K562 (cell line): ENCODE data around the gene OBSCN. TPM values are rescaled to one million over a fixed set of nuclear protein-coding genes. Genes with fewer than 3 reads are reported as not detected.

Source experiments
- ATAC-seq: fragments of 200-7000 bp; cut with Tn5 transposase; 3 replicates; pipeline ENCODE4 v1.9.1; 2020; ENCODE audit warnings: moderate library complexity
- BruUV-seq: library from RNA; stranded (reverse); fragments of 400-500 nt; replicated peaks from 2 replicates; lab custom pipeline; 2021; lab: Mats Ljungman, UMichigan
- CTCF ChIA-PET: fragments of 300-600 bp; formaldehyde crosslinking; extraction: SDS; loops from one replicate; lab custom pipeline; 2021; ENCODE audit warnings: low intra/inter-chr PET ratio; lab: Yijun Ruan, JAX
- POLR2A ChIA-PET: fragments of 300-600, 350-650 bp; sonication (Branson Sonifier 250); formaldehyde crosslinking; extraction: SDS; loops from one replicate; lab custom pipeline; 2021; ENCODE audit warnings: antibody characterized with exemption, inconsistent platforms; lab: Yijun Ruan, JAX
- DNase-seq, 4 experiments: peaks; one replicate each; pipeline versions ENCODE4 v3.0.0 to v3.0.0-alpha.2; 2011 to 2018; ENCODE audit warnings: low spot score in 3 of 4, mixed read lengths in 3 of 4; ENCODE audit errors: extremely low read depth in 1 of 4
- FAIRE-seq: peaks from 2 replicates; lab custom pipeline; 2011; peaks lifted over from hg19 to GRCh38; lab: Jason Lieb, UNC
- H2AFZ ChIP-seq: 2 replicates; pipeline ENCODE4 v1.6.0; 2011; ENCODE audit warnings: low read depth, low read length, control low read depth, inconsistent platforms
- H3K27ac ChIP-seq: fragments of 200-600 bp; 3 replicates; pipeline ENCODE4 v1.8.0; 2011; ENCODE audit warnings: low read depth, mild to moderate bottlenecking, control low read depth, inconsistent platforms, low read length, moderate library complexity, mixed read lengths; ENCODE audit errors: extremely low read depth
- H3K27me3 ChIP-seq, 2 experiments: fragments of 300-600 bp in 1 of 2; 2 replicates in 1 of 2; 3 replicates in 1 of 2; pipeline versions ENCODE4 v1.6.0 to v1.8.0; 2011; ENCODE audit warnings: inconsistent platforms in 2 of 2, low read length in 2 of 2, mild to moderate bottlenecking in 1 of 2, mixed read lengths in 1 of 2, moderate library complexity in 1 of 2; ENCODE audit not compliant: control insufficient read depth in 2 of 2, insufficient read depth in 2 of 2
- H3K36me3 ChIP-seq: fragments of 300-600 bp; 3 replicates; pipeline ENCODE4 v1.8.0; 2011; ENCODE audit warnings: mild to moderate bottlenecking, low read length, inconsistent platforms; ENCODE audit not compliant: control insufficient read depth, insufficient read depth
- H3K4me1 ChIP-seq, 2 experiments: fragments of 200-600 bp in 1 of 2; replicated peaks in 1 of 2; 2 replicates in 1 of 2; 3 replicates in 1 of 2; pipeline versions ENCODE4 v1.5.1 to v1.8.0; 2011; ENCODE audit warnings: inconsistent platforms in 2 of 2, low read length in 2 of 2, mild to moderate bottlenecking in 1 of 2, mixed read lengths in 1 of 2, moderate library complexity in 1 of 2; ENCODE audit not compliant: control insufficient read depth in 2 of 2, insufficient read depth in 2 of 2
- H3K4me2 ChIP-seq: 2 replicates; pipeline ENCODE4 v1.6.1; 2011; ENCODE audit warnings: low read length, control low read depth, inconsistent platforms, mixed read lengths; ENCODE audit not compliant: insufficient read depth
- H3K4me3 ChIP-seq: fragments of 200-600 bp; sonication (generic), shearing (Covaris generic); 2 replicates; pipeline ENCODE4 v1.5.1; 2016; ENCODE audit warnings: control low read depth, inconsistent platforms
- H3K79me2 ChIP-seq: fragments of 200-600 bp; 3 replicates; pipeline ENCODE4 v1.8.0; 2011; ENCODE audit warnings: low read length, inconsistent platforms; ENCODE audit not compliant: control insufficient read depth, insufficient read depth
- H3K9ac ChIP-seq, 2 experiments: 2 replicates each; pipeline versions ENCODE4 v1.6.0 to v1.6.1; 2011; ENCODE audit warnings: low read depth in 2 of 2, low read length in 2 of 2, control low read depth in 1 of 2, inconsistent platforms in 1 of 2, mild to moderate bottlenecking in 1 of 2, mixed read lengths in 1 of 2; ENCODE audit not compliant: insufficient read depth in 1 of 2
- H3K9me1 ChIP-seq: one replicate; pipeline ENCODE4 v1.6.0; 2011; ENCODE audit warnings: inconsistent platforms, mild to moderate bottlenecking, low read length, moderate library complexity; ENCODE audit not compliant: control insufficient read depth, insufficient read depth
- H3K9me3 ChIP-seq: replicated peaks from 2 replicates; pipeline ENCODE4 v1.5.1; 2011; ENCODE audit warnings: low read depth, low read length, inconsistent platforms; ENCODE audit not compliant: control insufficient read depth, insufficient read depth
- H4K20me1 ChIP-seq: replicated peaks from 2 replicates; pipeline ENCODE4 v1.6.1; 2011; ENCODE audit warnings: low read length, inconsistent platforms, mixed read lengths; ENCODE audit not compliant: control insufficient read depth, insufficient read depth
- ARNT ChIP-seq, 2 experiments: fragments of 450-650 bp; IDR thresholded peaks; 2 replicates each; pipeline ENCODE4 v1.6.1; 2016; ENCODE audit warnings: mild to moderate bottlenecking in 1 of 2
- BHLHE40 ChIP-seq: IDR thresholded peaks from 2 replicates; pipeline ENCODE4 v1.6.1; 2011; ENCODE audit warnings: low read length, improper control_type of control experiment
- CREB1 ChIP-seq, 2 experiments: sonication (generic) in 1 of 2; formaldehyde crosslinking in 1 of 2; IDR thresholded peaks; 2 replicates each; pipeline versions ENCODE4 v1.6.1 to v1.8.0; 2012 to 2022; ENCODE audit warnings: inconsistent platforms in 1 of 2, mild to moderate bottlenecking in 1 of 2, missing genetic modification reagents in 1 of 2, moderate library complexity in 1 of 2
- CREM ChIP-seq: IDR thresholded peaks from 2 replicates; pipeline ENCODE4 v1.6.1; 2014; ENCODE audit warnings: antibody characterized with exemption, low read depth
- CTCF ChIP-seq, 3 experiments: IDR thresholded peaks in 2 of 3; conservative IDR thresholded peaks in 1 of 3; 2 replicates each; pipeline ENCODE4 v1.5.1; 2011 to 2012; ENCODE audit warnings: low read length in 3 of 3, mild to moderate bottlenecking in 3 of 3, control low read depth in 2 of 3, improper control_type of control experiment in 1 of 3, inconsistent platforms in 1 of 3, low read depth in 1 of 3, mixed read lengths in 1 of 3, moderate library complexity in 1 of 3; ENCODE audit not compliant: insufficient read depth in 2 of 3
- E2F6 ChIP-seq, 2 experiments: IDR thresholded peaks; 2 replicates each; pipeline ENCODE4 v1.6.1; 2011; ENCODE audit warnings: borderline replicate concordance in 1 of 2, control low read depth in 1 of 2, low read depth in 1 of 2, low read length in 1 of 2, mild to moderate bottlenecking in 1 of 2, mixed read lengths in 1 of 2, moderate library complexity in 1 of 2; ENCODE audit not compliant: insufficient read depth in 1 of 2, insufficient read length in 1 of 2, poor library complexity in 1 of 2, severe bottlenecking in 1 of 2; ENCODE audit errors: extremely low read depth in 1 of 2
- GABPB2 ChIP-seq: fragments of 250-450 bp; sonication (Bioruptor Pico); conservative IDR thresholded peaks from 2 replicates; pipeline ENCODE4 v1.5.1; 2021; ENCODE audit warnings: mild to moderate bottlenecking
- NCOR1 ChIP-seq: fragments of 450-650 bp; IDR thresholded peaks from 2 replicates; pipeline ENCODE4 v1.6.1; 2016; ENCODE audit warnings: mild to moderate bottlenecking, moderate library complexity
- NUFIP1 ChIP-seq: fragments of 450-650 bp; IDR thresholded peaks from 2 replicates; pipeline ENCODE4 v1.6.1; 2018; ENCODE audit not compliant: partially characterized antibody
- SMC3 ChIP-seq: conservative IDR thresholded peaks from 2 replicates; pipeline ENCODE4 v1.6.1; 2011; ENCODE audit warnings: low read depth, low read length, improper control_type of control experiment; ENCODE audit not compliant: insufficient read depth
- STAT5A ChIP-seq: IDR thresholded peaks from 2 replicates; pipeline ENCODE4 v1.6.1; 2012; ENCODE audit warnings: low read length, inconsistent platforms, borderline replicate concordance
- TBL1XR1 ChIP-seq, 2 experiments: IDR thresholded peaks; 2 replicates each; pipeline ENCODE4 v1.6.1; 2012; ENCODE audit warnings: improper control_type of control experiment in 2 of 2, low read length in 2 of 2, mild to moderate bottlenecking in 1 of 2
- TFAP4 ChIP-seq: sonication (generic); formaldehyde crosslinking; IDR thresholded peaks from 2 replicates; pipeline ENCODE4 v1.8.0; 2022; ENCODE audit warnings: missing genetic modification reagents, mild to moderate bottlenecking, moderate library complexity, borderline replicate concordance
- WGBS: fragments of 100-300 bp; shearing (Covaris generic); methylation state at CpG from one replicate; pipeline ENCODE4 v1.1.6; 2016; ENCODE audit warnings: low coverage, mixed read lengths; ENCODE audit not compliant: insufficient coverage; ENCODE audit errors: missing lambda C conversion rate; 5-methylcytosine and 5-hydroxymethylcytosine counted together
- in situ Hi-C: fragments of 300-500 bp; cut with MboI; formaldehyde crosslinking; loops from 4 replicates; pipeline ENCODE4 v1.15.0; 2018; ENCODE audit warnings: inconsistent platforms, mixed read lengths
- intact Hi-C: fragments of 100-400 bp; cut with micrococcal nuclease; formaldehyde crosslinking; loops from 2 replicates; pipeline ENCODE4 v1.14.2; 2022
- polyA plus RNA-seq, 8 experiments: library from polyadenylated mRNA; depleted of rRNA in 4 of 8; stranded (reverse) in 5 of 8; unstranded in 3 of 8; fragments of >200 nt; fragmentation: Nextera tagmentation in 2 of 8; fragmentation: Illumina TruSeq in 1 of 8; extraction: Ambion mirVana in 2 of 8; extraction: Trizol in 1 of 8; gene quantifications; 2 replicates each; pipeline versions ENCODE4 v1.2.1 to v1.2.3, GENCODE V29; 2011 to 2014; ENCODE audit warnings: inconsistent platforms in 1 of 8, missing spikeins in 1 of 8
- total RNA-seq, 7 experiments: library from RNA; depleted of rRNA in 6 of 7; stranded (reverse); fragments of >200 nt in 6 of 7; fragmentation: Illumina TruSeq in 2 of 7; extraction: Trizol in 2 of 7; gene quantifications; 2 replicates each; pipeline versions ENCODE4 v1.2.1 to v1.2.3, GENCODE V29; 2011 to 2021; ENCODE audit warnings: low replicate concordance in 1 of 7

The OBSCN gene
- total and polyA plus RNA-seq, 9 of the 15 experiments (the other 6 are each of a cell fraction or from before 2014, with no cell fraction given) = 0.18 to 19.7 (median 3.6) TPM

- Histone ChIP-seq H3K4me2 (no peak overlapping the region), H3K4me1 (peaks cover 0 to 27% of the 10 kb centered on the region in 2 experiments; a peak in 1 of 5 replicates), H4K20me1 (0 out of 2 replicates have a peak, but pooled peaks cover 7% of the 10 kb centered on the region), H3K9ac (no peak overlapping the region; a peak in 1 of 4 replicates), H3K27ac (no peak overlapping the region), H3K27me3 (peaks cover 39 to 72% of the 10 kb centered on the region in 2 experiments; a peak in 4 of 5 replicates), H3K9me3 (peaks cover 4% of the 10 kb centered on the region; the same call in 1 of the 2 replicates), H3K9me1 (no peaks in the 10 kb centered on the region), H3K79me2 (no peaks in the 10 kb centered on the region)
- CTCF ChIA-PET = no interaction called here
- intact Hi-C loops (no loop called here), in situ Hi-C loops (no loop called here)
- 4% methylated on average over 36 of the region's 40 CpGs for WGBS
- no peak for FAIRE-seq
- no TSS peak for BruUV-seq
- ATAC-seq = peak; percentile 75
- peak in 3 of 4 experiments; percentile 47 to 83 (median 77) for DNase-seq
- POLR2A ChIA-PET = interaction anchor here (0.5 to 1.0 kb wide), 2 partner anchors 32 to 217 kb away, joined by 3 read pairs; no protein-coding TSS in a partner anchor
- TF ChIP-seq STAT5A (no peak), E2F6 (IDR thresholded peaks at IDR 0.05; ENCODE audit: borderline replicate concordance in 1 of 2, extremely low read depth in 1 of 2, insufficient read depth in 1 of 2, insufficient read length in 1 of 2, low read depth in 1 of 2, low read length in 1 of 2, poor library complexity in 1 of 2, severe bottlenecking in 1 of 2) (peak in 1 of 2 experiments; percentile 20), NUFIP1 (no peak), SMC3 (0 out of 2 replicates have a peak, but pooled peaks have one; percentile 7), GABPB2 (CRISPR knock-in tag) (no peak), ARNT (IDR thresholded peaks at IDR 0.05) (no peak), NCOR1 (no peak), BHLHE40 (0 out of 2 replicates have a peak, but pooled peaks have one; percentile 18), CTCF (IDR thresholded peaks at IDR 0.05 in 2 of 3, conservative IDR thresholded peaks at IDR 0.05 in 1 of 3; ENCODE audit: insufficient read depth in 2 of 3, low read depth in 1 of 3, low read length in 3 of 3) (peak in 1 of 3 experiments; percentile 36; a peak in 3 of 6 replicates), CREB1 (IDR thresholded peaks at IDR 0.05) (no peak), CREB1 (CRISPR knock-in tag; IDR thresholded peaks at IDR 0.05) (0 out of 2 replicates have a peak, but pooled peaks have one; percentile 25), CREM (0 out of 2 replicates have a peak, but pooled peaks have one; percentile 7), TFAP4 (peak; percentile 63), TBL1XR1 (IDR thresholded peaks at IDR 0.05; ENCODE audit: low read length in 2 of 2) (no peak)
- TF ChIP-seq, all 486 proteins: peak for 7
- Histone ChIP-seq H3K4me3 (no peak overlapping the region), H2AFZ (no peak overlapping the region), H3K36me3 (no peaks in the 10 kb centered on the region)
Measured at GRCh38 chr1:228315945-228316588, 108.2 kb downstream of the OBSCN start.
